ENCODE results near the gene A2ML1.
A peak's percentile ranks its signal among the peaks of the same experiment; 100 is the strongest.
"Not testable (repeated sequence)": the region's sequence is repeated elsewhere in the genome, so short reads cannot be mapped to it uniquely, and the experiment has no call there.

Gene A2ML1

DNA sequence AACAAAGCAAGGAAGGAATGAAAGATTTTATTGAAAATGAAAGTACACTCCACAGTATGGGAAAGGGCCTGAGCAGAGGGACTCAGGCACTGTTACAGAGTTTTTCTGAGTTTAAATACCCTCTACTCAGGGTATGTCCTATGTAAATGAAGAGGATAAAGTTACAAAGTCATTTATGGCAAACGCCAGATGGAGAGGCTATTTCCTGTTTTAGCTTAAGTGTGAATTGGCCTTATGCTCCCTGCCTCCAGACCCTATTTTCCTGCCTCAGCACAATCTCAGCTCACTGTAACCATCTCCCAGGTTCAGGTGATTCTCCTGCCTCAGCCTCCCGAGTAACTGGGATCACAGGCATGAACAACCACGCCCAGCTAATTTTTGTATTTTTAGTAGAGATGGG, 85.1 kb downstream of the A2ML1 start:
- no peak for DNase-seq (ENCODE audit: low read depth)

DNA sequence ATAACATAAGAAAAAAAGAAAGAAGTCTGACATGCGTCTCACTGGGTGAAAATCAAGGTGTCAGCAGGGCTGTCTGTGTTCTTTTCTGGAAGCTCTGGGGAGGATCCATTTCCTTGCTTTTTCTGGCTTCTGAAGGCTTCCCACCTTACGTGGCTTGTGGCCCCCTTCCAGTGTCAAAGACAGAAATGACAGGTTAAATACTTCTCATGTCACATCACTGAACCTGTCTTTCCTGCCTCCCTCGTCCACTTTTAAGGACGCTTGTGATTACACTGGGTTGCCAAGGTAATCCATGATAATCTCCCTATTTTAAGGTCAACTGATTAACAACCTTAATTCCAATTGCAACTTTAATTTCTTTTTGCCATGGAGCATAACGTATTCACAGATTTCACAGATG, 87.3 kb downstream of the A2ML1 start:
- no peak for DNase-seq (ENCODE audit: low read depth)

DNA sequence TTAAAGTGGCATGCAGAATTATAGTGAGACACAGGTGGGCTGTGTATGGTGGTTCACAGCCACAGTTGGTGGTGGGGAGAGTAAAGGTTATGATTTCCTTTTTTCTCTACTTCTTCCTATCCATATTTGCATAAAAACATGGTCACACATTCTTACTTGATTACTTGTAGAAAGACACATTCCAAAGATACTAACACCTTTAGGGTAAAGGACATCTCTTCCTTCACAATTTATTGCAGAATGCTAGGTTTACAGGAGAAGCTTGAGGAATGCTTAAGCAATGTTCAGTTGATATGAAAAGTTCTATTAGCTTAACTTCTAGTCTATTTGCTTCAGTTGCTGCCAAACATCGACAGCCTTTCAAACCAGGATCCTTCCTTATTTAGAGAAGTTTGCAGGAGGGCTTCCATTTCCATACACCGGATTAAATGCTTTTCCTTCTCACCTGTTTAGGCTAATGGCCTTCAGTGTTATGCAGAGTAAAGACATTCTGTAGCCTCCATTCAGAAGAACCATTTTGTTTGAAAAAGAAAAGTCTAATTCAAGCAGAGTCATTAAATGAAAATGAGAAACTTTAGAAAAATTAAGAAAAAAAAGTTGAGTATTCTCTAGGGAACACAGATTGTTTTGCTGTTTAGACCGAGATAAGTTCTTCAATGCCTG, 89.3 kb downstream of the A2ML1 start:
- no peak for DNase-seq (ENCODE audit: low read depth)

- DNase-seq (ENCODE audit: low read depth), result no peak
Measured at GRCh38 chr12:8912914-8913313, 90.5 kb downstream of the A2ML1 start.

- no peak for DNase-seq (ENCODE audit: low read depth)
Measured at GRCh38 chr12:8913702-8914032, 91.2 kb downstream of the A2ML1 start.

- DNase-seq (ENCODE audit: low read depth), result peak; percentile 70
Measured at GRCh38 chr12:8914033-8914715, 91.8 kb downstream of the A2ML1 start, which contains the start of gene PHC1. Gene PHC1, plus strand, starts transcription at chr12:8914509. Its CDS starts 3,169 bp downstream, at chr12:8917678.

DNA sequence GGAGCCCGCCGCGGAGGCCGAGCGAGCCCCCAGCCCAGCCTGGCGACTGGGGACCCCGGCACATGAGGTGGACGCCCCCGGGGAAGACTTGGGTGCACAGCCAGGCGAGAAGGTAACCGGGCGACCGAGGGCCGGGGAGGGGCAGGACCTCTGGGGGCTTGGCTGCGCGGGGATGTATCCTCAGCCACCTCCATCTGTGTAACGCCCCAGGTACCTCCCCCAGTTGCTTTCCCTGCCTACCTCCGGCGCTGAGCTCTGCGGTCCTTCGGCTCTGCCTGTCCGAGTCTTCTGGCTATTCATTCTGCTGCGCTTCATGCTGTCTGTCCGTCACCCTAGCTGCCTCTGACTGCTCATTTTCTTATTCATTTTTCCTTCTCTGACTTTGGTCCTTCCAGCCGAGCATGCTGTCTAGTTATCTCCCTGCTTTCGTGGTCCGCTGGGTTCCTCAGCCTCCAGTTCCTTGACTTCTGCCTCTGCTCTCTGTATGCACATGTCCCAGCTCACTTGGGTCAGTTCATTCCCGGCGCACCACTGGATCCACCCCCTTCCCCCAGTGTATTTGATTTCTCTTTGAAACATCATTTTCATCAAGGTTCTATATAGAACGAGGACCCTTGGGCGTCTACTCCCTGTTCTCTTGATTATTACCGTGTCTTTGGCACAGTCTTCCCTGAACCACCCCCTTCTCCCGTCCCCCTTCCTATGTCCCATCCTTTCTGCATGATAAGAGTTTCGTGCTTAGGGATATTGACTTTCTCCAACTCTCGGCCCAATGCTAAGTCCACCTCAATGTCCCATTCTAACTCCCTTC, 92.5 kb downstream of the A2ML1 start:
- DNase-seq (ENCODE audit: low read depth), result peak; percentile 46

DNA sequence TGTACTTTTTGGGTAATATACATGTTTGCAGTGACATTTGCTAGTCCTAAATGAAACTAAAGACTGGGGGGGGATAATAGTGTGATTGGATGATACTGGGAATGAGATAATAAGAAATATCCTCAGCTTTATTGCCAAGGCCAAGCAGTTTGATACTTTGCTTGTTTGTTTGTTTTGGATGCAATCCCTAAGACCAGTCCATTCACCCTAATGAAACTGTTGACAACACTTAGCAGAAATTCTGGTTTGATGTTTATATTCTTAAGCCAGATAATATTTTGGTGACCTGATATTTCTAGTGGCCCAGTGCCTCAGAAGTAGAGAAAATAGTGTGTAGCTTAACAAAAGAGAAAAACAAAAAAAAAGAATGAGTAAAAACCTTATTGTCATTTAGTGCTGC, 93.7 kb downstream of the A2ML1 start:
- DNase-seq (ENCODE audit: low read depth), result no peak

GRCh38 chr12:8917031-8917430, 94.6 kb downstream of the A2ML1 start:
- DNase-seq (ENCODE audit: low read depth), result no peak

DNA sequence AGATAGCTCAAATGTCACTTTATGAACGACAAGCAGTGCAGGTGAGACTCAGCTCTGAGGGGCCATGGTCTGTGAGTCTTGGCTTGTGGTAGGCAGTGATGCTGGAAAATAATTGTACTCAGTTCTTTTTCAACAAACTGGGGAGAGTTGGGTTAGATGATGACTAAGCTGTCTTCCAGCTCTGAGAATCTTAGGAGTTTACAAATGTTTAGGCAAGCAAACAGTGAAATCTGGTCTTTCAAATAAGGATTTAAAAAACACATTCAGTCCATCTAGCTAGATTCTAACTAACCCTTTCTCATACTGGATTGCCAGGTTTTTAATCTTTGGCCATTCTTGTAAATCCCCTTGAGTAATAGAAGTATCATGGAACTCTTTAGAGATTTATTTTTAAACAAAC, 95.3 kb downstream of the A2ML1 start:
- no peak for DNase-seq (ENCODE audit: low read depth)

GRCh38 chr12:8919643-8920042, 97.2 kb downstream of the A2ML1 start:
- not testable (repeated sequence) for DNase-seq (ENCODE audit: low read depth)

- DNase-seq (ENCODE audit: low read depth), result no peak
Measured at GRCh38 chr12:8922544-8922943, 100.1 kb downstream of the A2ML1 start.
